GM18870 (cell line): ENCODE data around the gene CLDN34.

Experiments
- ATAC-seq: cut with Tn5 transposase; IDR thresholded peaks from one replicate; pipeline ENCODE4 v1.9.1; 2021; ENCODE audit warnings: moderate library complexity; ENCODE audit not compliant: unreplicated experiment

CLDN34 gene

DNA sequence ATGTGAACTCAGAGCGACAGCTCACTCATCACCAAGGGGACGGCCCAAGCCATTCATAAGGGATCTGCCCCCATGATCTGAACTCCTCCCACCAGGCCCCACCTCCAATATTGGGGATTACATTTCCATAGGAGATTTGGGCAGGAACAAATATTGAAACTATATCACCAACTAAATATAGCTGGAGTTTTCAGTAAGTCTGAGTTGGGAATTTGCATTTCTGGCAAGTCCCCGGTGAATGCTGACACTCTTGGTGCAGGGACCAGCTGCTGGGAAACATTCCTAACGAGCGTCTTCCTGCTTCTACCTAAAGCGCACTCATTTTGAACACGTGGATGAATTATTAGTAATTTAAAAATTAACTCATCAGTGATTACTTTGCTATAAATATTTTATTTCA, 13.2 kb downstream of the CLDN34 start:
- ATAC-seq: no peak

- no peak for ATAC-seq
Measured at GRCh38 chrX:9980927-9981326, 13.8 kb downstream of the CLDN34 start.

- ATAC-seq: no peak
Measured at GRCh38 chrX:9983441-9983840, 16.3 kb downstream of the CLDN34 start.

DNA sequence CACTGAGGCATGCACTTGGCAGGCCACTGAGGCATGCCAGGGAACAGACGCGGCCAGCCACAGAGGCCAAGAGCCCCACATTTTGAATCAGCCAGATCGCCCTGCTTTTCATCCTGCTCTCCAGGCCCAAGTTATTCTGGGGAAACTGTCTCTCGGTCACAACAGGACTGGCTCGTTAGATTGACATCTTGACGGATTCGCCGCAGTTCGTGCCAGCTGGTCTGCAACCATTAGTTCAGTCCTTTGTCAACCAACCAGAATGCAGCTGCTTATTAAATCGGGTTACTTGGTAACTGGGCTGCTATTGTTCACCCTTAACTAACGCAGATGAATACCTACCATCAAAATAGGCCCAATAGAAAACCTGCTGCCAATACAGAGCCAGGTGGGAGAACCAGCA, 16.7 kb downstream of the CLDN34 start:
- ATAC-seq: no peak

- no peak for ATAC-seq
Measured at GRCh38 chrX:9988762-9989161, 21.6 kb downstream of the CLDN34 start.

GRCh38 chrX:9992061-9992460, 24.9 kb downstream of the CLDN34 start:
- ATAC-seq: no peak

DNA sequence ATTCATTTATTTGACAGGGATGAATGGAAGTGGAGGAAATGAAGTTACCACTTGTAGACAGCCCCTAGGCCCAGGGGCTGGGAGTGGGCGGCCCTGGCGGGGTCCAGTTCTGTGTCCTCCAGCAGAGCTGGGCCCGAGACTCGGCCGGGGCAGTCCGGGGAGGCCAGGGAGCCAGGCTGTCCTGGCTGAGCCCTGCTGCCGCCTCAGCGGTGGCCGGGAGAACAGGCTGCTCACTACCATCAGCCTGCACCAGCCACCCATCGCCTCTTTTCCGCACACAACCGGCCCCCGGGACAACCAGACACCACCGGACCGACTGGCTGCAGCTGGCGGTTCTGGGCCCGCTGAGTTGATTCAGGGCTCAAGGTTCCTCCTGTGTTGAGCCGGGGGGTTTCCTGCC, 25.6 kb downstream of the CLDN34 start:
- ATAC-seq: no peak

- no peak for ATAC-seq
Measured at GRCh38 chrX:9995855-9996339, 28.7 kb downstream of the CLDN34 start.

- ATAC-seq: no peak
Measured at GRCh38 chrX:9997041-9997440, 29.9 kb downstream of the CLDN34 start.

DNA sequence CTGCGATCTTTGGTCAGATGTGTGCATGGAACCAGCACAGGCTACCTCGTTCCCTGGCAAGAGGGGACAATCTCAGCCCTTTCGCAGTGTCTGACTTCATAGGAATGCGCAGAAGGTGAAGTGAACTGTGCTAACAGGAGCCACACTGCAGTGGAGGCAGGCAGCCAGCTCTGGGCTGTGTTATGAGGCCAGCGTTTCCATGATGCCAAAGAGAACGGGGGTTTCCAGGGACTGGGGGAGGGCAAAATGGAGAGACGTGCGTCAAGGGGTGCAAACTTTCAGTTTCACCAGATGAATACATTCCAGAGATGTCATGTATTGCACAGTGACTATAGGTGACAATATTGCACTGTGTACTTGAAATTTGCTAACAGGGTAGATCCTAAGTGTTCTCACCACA, 30.4 kb downstream of the CLDN34 start:
- ATAC-seq: no peak

DNA sequence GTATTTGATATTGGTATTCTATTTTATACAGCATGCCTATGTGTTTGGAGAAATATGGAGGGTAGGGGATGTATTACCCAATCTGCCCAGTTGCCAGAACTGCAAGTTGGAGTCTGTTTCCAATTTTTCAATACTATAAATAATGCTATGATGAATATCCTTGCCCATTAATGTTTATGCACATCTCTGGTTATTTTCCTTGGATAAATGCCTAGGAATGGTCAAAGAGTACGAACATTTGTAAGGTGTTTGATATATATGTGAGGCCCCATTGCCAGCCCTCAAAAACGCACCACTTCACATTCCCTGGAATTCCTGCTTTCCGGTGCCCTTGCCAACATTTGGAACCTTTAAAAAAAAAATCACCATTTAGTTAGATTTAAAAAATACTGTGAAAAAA, 34.3 kb downstream of the CLDN34 start:
- ATAC-seq: no peak

- no peak for ATAC-seq
Measured at GRCh38 chrX:10004832-10005475, 37.8 kb downstream of the CLDN34 start.

DNA sequence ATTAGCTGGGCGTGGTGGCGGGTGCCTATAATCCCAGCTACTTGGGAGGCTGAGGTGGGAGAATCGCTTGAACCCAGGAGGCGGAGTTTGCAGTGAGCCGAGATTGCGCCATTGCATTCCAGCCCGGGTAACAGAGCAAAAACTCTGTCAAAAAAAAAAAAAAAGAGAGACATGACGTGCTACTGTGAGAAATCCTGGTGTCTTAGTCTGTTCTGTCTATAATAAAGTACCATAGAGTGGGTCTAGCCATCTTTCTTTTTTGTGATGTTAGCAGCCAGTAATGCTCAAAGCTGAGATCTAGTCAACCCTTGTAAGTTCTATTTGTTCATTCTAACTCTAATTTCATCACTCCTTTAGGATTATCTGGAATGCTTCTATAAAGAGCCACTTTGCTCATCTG, 38.9 kb downstream of the CLDN34 start:
- no peak for ATAC-seq

DNA sequence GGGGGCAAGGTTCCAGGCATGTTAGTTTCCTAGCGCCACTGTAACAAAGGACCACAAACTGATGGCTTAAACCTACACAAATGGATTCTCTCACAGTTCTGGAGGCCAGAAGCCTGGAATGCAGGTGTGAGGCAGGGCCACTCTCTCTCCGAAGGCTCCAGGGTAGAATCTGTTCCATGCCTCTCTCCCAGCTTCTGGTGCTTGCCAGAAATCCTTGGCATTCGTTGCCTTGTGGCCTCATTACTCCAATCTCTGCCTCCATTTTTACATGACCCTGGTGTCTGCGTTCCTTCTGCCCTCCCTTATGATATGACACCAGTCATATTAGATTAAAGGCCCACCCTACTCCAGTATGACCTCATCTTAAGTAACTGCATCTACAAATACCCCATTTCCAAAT, 39.6 kb downstream of the CLDN34 start:
- ATAC-seq: no peak

DNA sequence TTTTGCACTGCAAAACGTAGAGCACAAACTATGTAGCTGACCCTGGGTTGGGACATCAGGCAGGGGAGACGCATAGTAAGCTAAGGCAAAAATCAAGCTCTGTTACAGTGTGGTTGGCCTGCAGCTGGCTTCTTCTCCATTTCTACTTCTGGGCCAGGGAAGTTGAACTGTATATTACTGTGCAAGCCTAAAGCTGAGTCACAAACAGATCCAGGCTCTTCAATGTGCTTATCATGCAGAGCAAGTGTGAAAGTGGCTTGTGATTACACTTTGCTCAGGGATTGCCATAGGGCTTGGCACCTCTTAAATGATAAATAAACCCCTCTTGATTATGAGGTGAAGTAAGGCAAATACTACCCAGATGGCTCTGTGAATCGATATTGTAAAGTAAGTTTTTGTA, 40.5 kb downstream of the CLDN34 start:
- ATAC-seq: no peak

GRCh38 chrX:10008483-10009056, 41.4 kb downstream of the CLDN34 start:
- ATAC-seq: no peak

- no peak for ATAC-seq
Measured at GRCh38 chrX:10009741-10010140, 42.6 kb downstream of the CLDN34 start.

GRCh38 chrX:10010686-10011085, 43.5 kb downstream of the CLDN34 start:
- no peak for ATAC-seq

GRCh38 chrX:10011261-10011931, 44.2 kb downstream of the CLDN34 start:
- ATAC-seq: no peak

- no peak for ATAC-seq
Measured at GRCh38 chrX:10011991-10012390, 44.8 kb downstream of the CLDN34 start.

DNA sequence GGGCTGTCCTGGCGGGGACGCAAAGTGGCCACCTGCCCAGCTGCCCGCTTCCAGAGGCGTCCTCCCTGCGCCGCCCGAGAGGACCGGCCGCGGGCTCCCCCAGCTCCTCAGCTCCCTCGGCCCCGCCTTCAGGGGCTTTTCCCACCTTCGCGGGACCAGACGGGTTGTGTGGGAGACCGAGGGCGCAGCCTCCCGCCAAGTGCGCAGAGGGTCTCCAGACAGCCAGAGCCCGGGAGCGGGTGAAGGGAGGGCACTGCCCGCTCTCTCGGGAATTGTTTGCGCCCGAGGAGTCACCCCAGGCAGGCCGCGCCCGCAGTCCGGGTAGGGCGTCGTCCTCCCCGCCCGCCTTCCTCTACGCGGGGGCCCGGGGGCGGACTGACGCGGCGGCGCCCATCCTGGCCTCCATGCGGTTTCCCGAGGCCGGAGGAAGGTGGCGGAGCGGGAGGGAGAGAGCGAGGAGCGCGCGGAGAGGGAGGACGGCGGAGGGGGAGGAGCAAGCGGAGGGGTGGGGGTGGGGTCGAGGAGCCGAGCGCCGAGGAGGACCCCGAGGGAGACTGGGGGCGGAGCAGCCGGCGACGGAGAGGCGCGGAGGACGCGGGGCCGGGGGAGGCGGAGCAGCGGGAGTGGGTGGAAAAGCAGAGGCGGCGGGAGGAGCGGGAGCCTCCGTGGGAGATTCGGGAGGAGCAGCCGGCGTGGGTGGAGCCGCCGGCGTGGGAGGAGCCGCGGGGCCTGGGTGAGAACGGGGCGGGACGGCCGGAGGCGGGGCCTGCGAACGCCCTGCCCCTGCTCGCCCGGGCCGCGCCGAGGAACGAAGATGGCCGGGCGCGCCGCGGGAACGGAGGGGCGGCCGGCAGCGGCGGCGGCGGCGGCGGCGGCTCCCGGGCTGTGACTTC, 47.5 kb downstream of the CLDN34 start:
- no peak for ATAC-seq
